Measurements from ENCODE around the gene COL8A1.

The COL8A1 gene

GRCh38 chr3:99640214-99640851 lies 1.9 kb downstream of the COL8A1 start:
- no peaks in the 10 kb centered on the region for H3K79me2 ChIP-seq (ENCODE audit: control insufficient read depth, insufficient read depth, low read length)
- H3K23ac ChIP-seq (ENCODE audit: low read length): no peak overlapping the region
- H3K27ac ChIP-seq (ENCODE audit: low read depth, low read length): no peak overlapping the region
- H2AK5ac ChIP-seq (ENCODE audit: low read length): no peak overlapping the region
- H3K27me3 ChIP-seq (ENCODE audit: insufficient read depth, low read length, poor library complexity): no peaks in the 10 kb centered on the region
- H3K79me1 ChIP-seq (ENCODE audit: low read length): no peaks in the 10 kb centered on the region
- no peak overlapping the region for H3K4me2 ChIP-seq (ENCODE audit: low read length)
- H3K4me1 ChIP-seq (ENCODE audit: control insufficient read depth, low read depth, low read length): no peaks in the 10 kb centered on the region
- H2BK120ac ChIP-seq (ENCODE audit: low read depth, low read length): no peak overlapping the region
- H2BK5ac ChIP-seq (ENCODE audit: low read length): no peak overlapping the region
- no peak for DNase-seq
- H3K18ac ChIP-seq (ENCODE audit: low read length): no peak overlapping the region
- H3K4me3 ChIP-seq (ENCODE audit: low read length): no peak overlapping the region
- H4K8ac ChIP-seq (ENCODE audit: low read depth, low read length): no peak overlapping the region
- no CpG with 5 or more reads among the region's 6 CpGs for WGBS (ENCODE audit: extremely low coverage, insufficient coverage, low lambda C conversion rate)
- no peak overlapping the region for H3K56ac ChIP-seq (ENCODE audit: low read length)
- H3K4ac ChIP-seq (ENCODE audit: low read depth, low read length): no peak overlapping the region
- H4K5ac ChIP-seq (ENCODE audit: low read length): no peak overlapping the region
- H2BK15ac ChIP-seq (replicated peaks; ENCODE audit: low read depth): no peak overlapping the region
- no peak overlapping the region for H3K9ac ChIP-seq (ENCODE audit: low read length)
- H3K36me3 ChIP-seq (ENCODE audit: control insufficient read depth, insufficient read depth, low read length): no peaks in the 10 kb centered on the region

GRCh38 chr3:99641480-99641879 lies 3.1 kb downstream of the COL8A1 start:
- no peak overlapping the region for H3K9ac ChIP-seq (ENCODE audit: low read length)
- no CpG with 5 or more reads among the region's 2 CpGs for WGBS (ENCODE audit: extremely low coverage, insufficient coverage, low lambda C conversion rate)
- no peak overlapping the region for H2AK5ac ChIP-seq (ENCODE audit: low read length)

GRCh38 chr3:99641982-99642381 lies 3.6 kb downstream of the COL8A1 start:
- Histone ChIP-seq H3K18ac (ENCODE audit: low read length) (no peak overlapping the region), H3K79me2 (ENCODE audit: control insufficient read depth, insufficient read depth, low read length) (no peaks in the 10 kb centered on the region), H3K4me3 (ENCODE audit: low read length) (no peak overlapping the region), H2BK120ac (ENCODE audit: low read depth, low read length) (no peak overlapping the region), H2BK15ac (replicated peaks; ENCODE audit: low read depth) (no peak overlapping the region), H3K4me2 (ENCODE audit: low read length) (no peak overlapping the region), H3K56ac (ENCODE audit: low read length) (no peak overlapping the region), H3K4me1 (ENCODE audit: control insufficient read depth, low read depth, low read length) (no peaks in the 10 kb centered on the region), H3K79me1 (ENCODE audit: low read length) (no peaks in the 10 kb centered on the region), H3K27me3 (ENCODE audit: insufficient read depth, low read length, poor library complexity) (no peaks in the 10 kb centered on the region), H2BK5ac (ENCODE audit: low read length) (no peak overlapping the region), H4K8ac (ENCODE audit: low read depth, low read length) (no peak overlapping the region), H4K5ac (ENCODE audit: low read length) (no peak overlapping the region), H3K23ac (ENCODE audit: low read length) (no peak overlapping the region), H2AK5ac (ENCODE audit: low read length) (no peak overlapping the region), H3K4ac (ENCODE audit: low read depth, low read length) (no peak overlapping the region), H3K9ac (ENCODE audit: low read length) (no peak overlapping the region), H3K27ac (ENCODE audit: low read depth, low read length) (no peak overlapping the region), H3K36me3 (ENCODE audit: control insufficient read depth, insufficient read depth, low read length) (no peaks in the 10 kb centered on the region)
- DNase-seq: peak; percentile 30
- WGBS (ENCODE audit: extremely low coverage, insufficient coverage, low lambda C conversion rate): no CpG with 5 or more reads among the region's 1 CpG

More at GRCh38 chr3:99641480-99641879, 3.1 kb downstream of the COL8A1 start:
- no peaks in the 10 kb centered on the region for H3K4me1 ChIP-seq (ENCODE audit: control insufficient read depth, low read depth, low read length)
- H4K5ac ChIP-seq (ENCODE audit: low read length): no peak overlapping the region
- no peak overlapping the region for H3K4me3 ChIP-seq (ENCODE audit: low read length)
- no peak overlapping the region for H4K8ac ChIP-seq (ENCODE audit: low read depth, low read length)
- H3K27me3 ChIP-seq (ENCODE audit: insufficient read depth, low read length, poor library complexity): no peaks in the 10 kb centered on the region
- H2BK15ac ChIP-seq (replicated peaks; ENCODE audit: low read depth): no peak overlapping the region
- H2BK120ac ChIP-seq (ENCODE audit: low read depth, low read length): no peak overlapping the region
- no peak overlapping the region for H3K18ac ChIP-seq (ENCODE audit: low read length)
- H3K79me2 ChIP-seq (ENCODE audit: control insufficient read depth, insufficient read depth, low read length): no peaks in the 10 kb centered on the region
- no peaks in the 10 kb centered on the region for H3K36me3 ChIP-seq (ENCODE audit: control insufficient read depth, insufficient read depth, low read length)
- H2BK5ac ChIP-seq (ENCODE audit: low read length): no peak overlapping the region
- no peak overlapping the region for H3K4me2 ChIP-seq (ENCODE audit: low read length)
- H3K4ac ChIP-seq (ENCODE audit: low read depth, low read length): no peak overlapping the region
- no peak overlapping the region for H3K23ac ChIP-seq (ENCODE audit: low read length)
- no peak for DNase-seq
- H3K56ac ChIP-seq (ENCODE audit: low read length): no peak overlapping the region
- no peak overlapping the region for H3K27ac ChIP-seq (ENCODE audit: low read depth, low read length)
- no peaks in the 10 kb centered on the region for H3K79me1 ChIP-seq (ENCODE audit: low read length)

- H2BK15ac ChIP-seq (replicated peaks; ENCODE audit: low read depth): no peak overlapping the region
- no peak overlapping the region for H3K4ac ChIP-seq (ENCODE audit: low read depth, low read length)
- H3K27ac ChIP-seq (ENCODE audit: low read depth, low read length): no peak overlapping the region
- no peak overlapping the region for H2AK5ac ChIP-seq (ENCODE audit: low read length)
- no peak overlapping the region for H4K8ac ChIP-seq (ENCODE audit: low read depth, low read length)
- H3K79me1 ChIP-seq (ENCODE audit: low read length): no peaks in the 10 kb centered on the region
- no peak for DNase-seq
- H3K56ac ChIP-seq (ENCODE audit: low read length): no peak overlapping the region
- H2BK5ac ChIP-seq (ENCODE audit: low read length): no peak overlapping the region
- no peak overlapping the region for H3K18ac ChIP-seq (ENCODE audit: low read length)
- no peaks in the 10 kb centered on the region for H3K36me3 ChIP-seq (ENCODE audit: control insufficient read depth, insufficient read depth, low read length)
- H3K79me2 ChIP-seq (ENCODE audit: control insufficient read depth, insufficient read depth, low read length): no peaks in the 10 kb centered on the region
- no peak overlapping the region for H3K4me2 ChIP-seq (ENCODE audit: low read length)
- no peak overlapping the region for H3K23ac ChIP-seq (ENCODE audit: low read length)
- no peak overlapping the region for H2BK120ac ChIP-seq (ENCODE audit: low read depth, low read length)
- no peak overlapping the region for H3K9ac ChIP-seq (ENCODE audit: low read length)
- no peak overlapping the region for H3K4me3 ChIP-seq (ENCODE audit: low read length)
- H4K5ac ChIP-seq (ENCODE audit: low read length): no peak overlapping the region
- no peaks in the 10 kb centered on the region for H3K27me3 ChIP-seq (ENCODE audit: insufficient read depth, low read length, poor library complexity)
- no peaks in the 10 kb centered on the region for H3K4me1 ChIP-seq (ENCODE audit: control insufficient read depth, low read depth, low read length)
Measured at GRCh38 chr3:99644017-99644416, 5.6 kb downstream of the COL8A1 start.

DNA sequence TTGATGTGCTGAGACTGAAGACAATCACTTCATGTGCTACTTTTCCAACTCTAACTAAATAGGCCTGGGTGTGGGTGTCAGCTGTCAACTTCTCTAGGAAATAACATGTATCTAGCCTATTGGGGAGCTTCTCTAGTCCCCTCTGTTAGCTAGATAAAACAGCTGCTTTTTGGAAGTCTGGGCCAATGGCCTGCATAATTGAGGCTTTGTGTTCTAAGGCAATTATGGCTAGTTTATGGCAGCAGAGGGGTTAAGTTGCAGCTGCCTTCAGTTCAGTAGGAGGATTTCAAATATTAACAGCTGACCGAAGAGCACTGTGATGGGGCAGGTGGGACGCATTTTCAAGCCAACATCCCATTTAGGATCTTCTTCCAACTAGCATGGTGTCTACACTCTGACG lies 6.4 kb downstream of the COL8A1 start:
- Histone ChIP-seq H3K79me2 (ENCODE audit: control insufficient read depth, insufficient read depth, low read length) (no peaks in the 10 kb centered on the region), H3K4ac (ENCODE audit: low read depth, low read length) (no peak overlapping the region), H4K8ac (ENCODE audit: low read depth, low read length) (no peak overlapping the region), H4K5ac (ENCODE audit: low read length) (no peak overlapping the region), H3K27me3 (ENCODE audit: insufficient read depth, low read length, poor library complexity) (no peaks in the 10 kb centered on the region), H3K4me3 (ENCODE audit: low read length) (no peak overlapping the region), H3K4me2 (ENCODE audit: low read length) (no peak overlapping the region), H3K79me1 (ENCODE audit: low read length) (no peaks in the 10 kb centered on the region), H3K4me1 (ENCODE audit: control insufficient read depth, low read depth, low read length) (no peaks in the 10 kb centered on the region), H3K18ac (ENCODE audit: low read length) (no peak overlapping the region), H2BK5ac (ENCODE audit: low read length) (no peak overlapping the region), H3K27ac (ENCODE audit: low read depth, low read length) (no peak overlapping the region), H2AK5ac (ENCODE audit: low read length) (no peak overlapping the region), H2BK120ac (ENCODE audit: low read depth, low read length) (no peak overlapping the region), H2BK15ac (replicated peaks; ENCODE audit: low read depth) (no peak overlapping the region), H3K56ac (ENCODE audit: low read length) (no peak overlapping the region), H3K9ac (ENCODE audit: low read length) (no peak overlapping the region), H3K36me3 (ENCODE audit: control insufficient read depth, insufficient read depth, low read length) (no peaks in the 10 kb centered on the region), H3K23ac (ENCODE audit: low read length) (no peak overlapping the region)
- no CpG with 5 or more reads among the region's 3 CpGs for WGBS (ENCODE audit: extremely low coverage, insufficient coverage, low lambda C conversion rate)
- DNase-seq: no peak
